AG09309 (cell line): Measurements from ENCODE around the gene CLN3.
"Not testable (repeated sequence)": the region's sequence is repeated elsewhere in the genome, so short reads cannot be mapped to it uniquely, and the experiment has no call there.

Source experiments
- DNase-seq: peaks from one replicate; pipeline ENCODE4 v3.0.0-alpha.2; 2010; ENCODE audit warnings: low read depth
- H3K4me3 ChIP-seq: 2 replicates; pipeline ENCODE4 v1.5.1; 2011; ENCODE audit warnings: mild to moderate bottlenecking, low read depth, low read length, moderate library complexity; ENCODE audit not compliant: control insufficient read depth
- CTCF ChIP-seq: IDR thresholded peaks from 2 replicates; pipeline ENCODE4 v1.5.1; 2011; ENCODE audit warnings: mild to moderate bottlenecking, low read depth, low read length, inconsistent platforms; ENCODE audit not compliant: insufficient read depth, control insufficient read depth; ENCODE audit errors: missing control alignments

Gene CLN3

DNA sequence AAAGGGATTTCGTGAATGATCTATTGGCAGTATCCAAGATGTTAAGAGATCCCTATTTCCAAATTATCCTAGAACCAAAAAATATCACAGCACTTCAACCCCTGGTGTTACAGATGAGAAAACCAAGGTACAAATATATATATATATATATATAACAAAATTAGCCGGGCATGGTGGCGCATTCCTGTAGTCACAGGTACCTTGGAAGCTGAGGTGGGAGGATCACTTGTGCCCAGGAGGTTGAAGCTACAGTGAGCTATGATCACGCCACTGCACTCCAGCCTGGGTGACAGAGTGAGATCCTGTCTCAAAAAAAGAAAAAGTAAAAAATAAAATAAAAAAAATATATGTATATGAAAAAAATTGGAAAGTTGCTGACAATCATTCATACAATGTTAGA is 637 bp upstream of the CLN3 start:
- DNase-seq, result no peak
- H3K4me3 ChIP-seq, result no peak overlapping the region
- TF ChIP-seq CTCF, result no peak

- DNase-seq, result no peak
- H3K4me3 ChIP-seq, result peak overlapping the region; percentile 94
- TF ChIP-seq CTCF, result peak; percentile 41
These were observed 474 bp downstream of the CLN3 start for GRCh38 chr16:28491230-28491969.

DNA sequence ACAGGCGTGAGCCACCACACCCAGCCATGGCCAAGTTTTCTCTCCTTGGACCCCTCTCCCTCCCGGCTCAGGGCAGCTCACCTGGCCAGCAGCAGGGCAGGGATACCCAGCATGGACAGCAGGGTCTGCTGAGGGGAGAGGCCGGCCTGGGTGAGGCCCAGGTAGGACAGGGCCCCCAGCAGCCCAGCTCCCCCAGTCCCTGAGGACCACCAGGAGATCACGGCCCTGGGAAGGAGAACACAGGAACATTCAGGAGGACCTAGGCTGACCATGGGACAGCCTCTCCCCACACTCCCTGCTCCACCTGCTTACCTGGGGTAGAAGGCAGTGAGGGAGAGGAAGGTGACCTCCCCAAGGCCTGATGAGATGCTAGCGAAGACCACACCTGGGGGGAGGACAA is 5.6 kb downstream of the CLN3 start:
- no peak for TF ChIP-seq CTCF
- no peak for DNase-seq
- no peak overlapping the region for H3K4me3 ChIP-seq

GRCh38 chr16:28483361-28483760 is 8.5 kb downstream of the CLN3 start:
- DNase-seq, H3K4me3 ChIP-seq: not testable (repeated sequence)

- DNase-seq, result no peak
- no peak for TF ChIP-seq CTCF
- H3K4me3 ChIP-seq, result no peak overlapping the region
These were observed 9.8 kb downstream of the CLN3 start for GRCh38 chr16:28482026-28482425.

DNA sequence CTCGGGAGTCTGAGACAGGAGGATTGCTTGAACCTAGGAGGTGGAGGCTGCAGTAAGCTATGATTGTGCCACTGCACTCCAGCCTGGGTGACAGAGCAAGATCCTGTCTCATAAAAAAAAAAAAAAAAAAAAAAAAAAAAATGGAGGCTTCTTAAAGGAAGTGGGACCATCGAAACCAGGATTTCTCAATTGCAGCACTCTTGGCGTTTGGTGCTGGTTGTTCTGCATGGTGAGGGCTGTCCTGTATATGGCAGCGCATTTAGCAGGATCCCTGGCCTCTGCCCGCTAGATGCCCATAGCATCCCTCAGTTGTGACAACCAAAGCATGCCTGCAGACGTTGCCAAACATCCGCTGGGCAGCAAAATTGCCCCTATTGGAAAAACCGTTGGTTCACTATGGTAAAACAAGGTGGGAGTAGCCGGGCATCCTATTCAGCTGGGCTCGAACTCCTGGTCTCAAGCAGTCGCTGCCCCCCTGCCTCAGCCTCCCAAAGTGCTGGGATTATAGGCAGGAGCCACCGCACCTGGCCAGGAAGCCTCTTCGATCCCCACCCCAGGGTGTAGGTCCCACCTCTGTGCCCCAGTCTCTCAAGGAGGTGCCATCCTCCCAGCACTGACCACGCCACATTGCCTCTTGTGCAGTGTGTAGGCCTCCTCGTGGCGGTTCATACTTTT is 13.2 kb downstream of the CLN3 start:
- no peak for TF ChIP-seq CTCF
- no peak for DNase-seq
- no peak overlapping the region for H3K4me3 ChIP-seq

DNA sequence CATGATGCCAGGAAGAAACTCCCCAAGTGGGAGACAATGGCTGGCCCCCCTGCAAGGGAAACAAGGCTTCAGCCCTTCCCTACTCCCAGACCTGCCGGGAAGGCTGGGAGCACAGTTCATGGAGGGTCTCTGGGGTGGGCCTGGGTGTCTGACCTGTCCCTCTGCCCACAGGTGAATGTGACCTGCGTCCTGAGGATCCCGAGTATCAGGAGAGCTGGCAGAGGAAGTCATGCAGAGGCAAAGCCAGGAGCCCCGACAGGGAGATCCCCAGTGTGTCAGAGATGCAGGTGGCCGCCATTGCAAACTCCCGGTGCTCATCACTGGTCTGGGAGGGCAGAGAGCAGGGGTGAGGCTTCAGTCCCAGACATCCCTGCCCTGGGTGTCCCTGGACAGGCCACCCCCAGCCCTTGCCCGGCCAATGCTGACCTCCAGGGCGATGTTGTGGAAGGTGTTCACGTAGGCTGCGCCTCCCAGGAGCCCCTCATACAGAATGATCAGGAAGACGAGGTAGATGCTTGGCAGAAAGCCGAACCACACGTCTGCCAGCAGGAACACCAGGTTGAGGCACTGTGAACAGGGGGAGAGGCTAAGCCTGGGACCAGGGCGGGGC is 14.5 kb downstream of the CLN3 start:
- DNase-seq, result no peak
- H3K4me3 ChIP-seq, result no peak overlapping the region

More for the DNA sequence above, 14.5 kb downstream of the CLN3 start:
- TF ChIP-seq CTCF, result no peak
